ENCODE data around the gene AK1.

The AK1 gene

GRCh38 chr9:127877566-127877998 lies at the start of gene AK1:
Gene AK1 (minus strand): TSS chr9:127877675. CDS start chr9:127874617, 3,058 bp downstream.
- DNase-seq = peak; percentile 81 to 96 (median 92)
- intact Hi-C loops (cut with DNase I) = loop anchor here (10.0 kb wide), 1 partner anchor 143 kb away; the partner anchor contains the start of gene TOR2A

GRCh38 chr9:127926906-127927200 lies 49.4 kb upstream of the AK1 start:
- intact Hi-C loops (cut with DNase I) = loop anchor here (10.0 kb wide), 1 partner anchor 422 kb away; no protein-coding TSS in a partner anchor
- DNase-seq = no peak

GRCh38 chr9:127925959-127926905 lies 48.8 kb upstream of the AK1 start:
- intact Hi-C loops (cut with DNase I) = loop anchor here (10.0 kb wide), 1 partner anchor 421 kb away; no protein-coding TSS in a partner anchor
- DNase-seq = no peak

- intact Hi-C loops (cut with DNase I) = loop anchor here (10.0 kb wide), 1 partner anchor 420 kb away; no protein-coding TSS in a partner anchor
- DNase-seq = no peak
Observed at GRCh38 chr9:127924736-127925444, 47.4 kb upstream of the AK1 start.

GRCh38 chr9:127923771-127924170 lies 46.3 kb upstream of the AK1 start:
- DNase-seq = no peak
- intact Hi-C loops (cut with DNase I) = loop anchor here (10.0 kb wide), 1 partner anchor 419 kb away; no protein-coding TSS in a partner anchor

- DNase-seq = no peak
- intact Hi-C loops (cut with DNase I) = loop anchor here (10.0 kb wide), 1 partner anchor 418 kb away; no protein-coding TSS in a partner anchor
Observed at GRCh38 chr9:127923046-127923445, 45.6 kb upstream of the AK1 start.

- intact Hi-C loops (cut with DNase I) = loop anchor here (10.0 kb wide), 1 partner anchor 417 kb away; no protein-coding TSS in a partner anchor
Observed at GRCh38 chr9:127921557-127922120, 44.2 kb upstream of the AK1 start.

GRCh38 chr9:127920794-127921193 lies 43.3 kb upstream of the AK1 start:
- intact Hi-C loops (cut with DNase I) = loop anchor here (10.0 kb wide), 1 partner anchor 416 kb away; no protein-coding TSS in a partner anchor
- DNase-seq = no peak

More at GRCh38 chr9:127921557-127922120, 44.2 kb upstream of the AK1 start:
- DNase-seq = peak; percentile 55 to 92 (median 78)

- intact Hi-C loops (cut with DNase I) = loop anchor here (5.0 to 10.0 kb wide), 4 partner anchors 47 to 327 kb away; partner anchors contain the start of genes CDK9 and TOR2A
- peak in 39 of 42 donors; percentile 49 to 94 (median 76) for DNase-seq
Observed at GRCh38 chr9:127919253-127919815, 41.9 kb upstream of the AK1 start.

GRCh38 chr9:127918183-127919107 lies 41.0 kb upstream of the AK1 start:
- intact Hi-C loops (cut with DNase I) = loop anchor here (5.0 to 10.0 kb wide), 4 partner anchors 46 to 326 kb away; partner anchors contain the start of genes CDK9 and TOR2A
- peak in 1 of 42 donors; percentile 56 for DNase-seq

- DNase-seq = peak in 1 of 42 donors; percentile 49
Observed at GRCh38 chr9:127917603-127918002, 40.1 kb upstream of the AK1 start.

GRCh38 chr9:127916720-127917581 lies 39.5 kb upstream of the AK1 start, which contains the start of gene ST6GALNAC4:
Gene ST6GALNAC4 (minus strand): TSS chr9:127917041. CDS start chr9:127916419, 622 bp downstream.
- intact Hi-C loops (cut with DNase I) = loop anchor here (5.0 to 10.0 kb wide), 4 partner anchors 45 to 325 kb away; partner anchors contain the start of genes CDK9 and TOR2A
- DNase-seq = peak; percentile 88 to 98 (median 96)

More at GRCh38 chr9:127917603-127918002, 40.1 kb upstream of the AK1 start:
- intact Hi-C loops (cut with DNase I) = loop anchor here (5.0 to 10.0 kb wide), 4 partner anchors 45 to 325 kb away; partner anchors contain the start of genes CDK9 and TOR2A

- peak in 8 of 42 donors; percentile 15 to 47 (median 36) for DNase-seq
- intact Hi-C loops (cut with DNase I) = loop anchor here (5.0 to 10.0 kb wide), 4 partner anchors 44 to 324 kb away; partner anchors contain the start of genes CDK9 and TOR2A
Observed at GRCh38 chr9:127915801-127916719, 38.6 kb upstream of the AK1 start.

- DNase-seq = no peak
- intact Hi-C loops (cut with DNase I) = loop anchor here (5.0 to 10.0 kb wide), 4 partner anchors 43 to 323 kb away; partner anchors contain the start of genes CDK9 and TOR2A
Observed at GRCh38 chr9:127915325-127915752, 37.9 kb upstream of the AK1 start.

- intact Hi-C loops (cut with DNase I) = loop anchor here (10.0 kb wide), 1 partner anchor 129 kb away; the partner anchor contains the start of gene CDK9
- DNase-seq = no peak
Observed at GRCh38 chr9:127913682-127914081, 36.2 kb upstream of the AK1 start.
